COLO668 (cell line): ENCODE measurements around the gene SRR.
"Not testable (repeated sequence)": the region's sequence is repeated elsewhere in the genome, so short reads cannot be mapped to it uniquely, and the experiment has no call there.

Source experiments
- DNase-seq: peaks from one replicate; lab custom pipeline; 2025; ENCODE audit not compliant: unreplicated experiment; lab: John Stamatoyannopoulos, UW

The SRR gene

GRCh38 chr17:2289878-2290478, 13.8 kb upstream of the SRR start:
- no peak for DNase-seq

GRCh38 chr17:2292100-2292499, 11.7 kb upstream of the SRR start:
- DNase-seq: no peak

GRCh38 chr17:2295575-2295974, 8.2 kb upstream of the SRR start:
- no peak for DNase-seq

GRCh38 chr17:2297023-2297422, 6.7 kb upstream of the SRR start:
- DNase-seq: no peak

- no peak for DNase-seq
Observed at GRCh38 chr17:2299136-2299535, 4.6 kb upstream of the SRR start.

- no peak for DNase-seq
Observed at GRCh38 chr17:2299756-2300155, 4.0 kb upstream of the SRR start.

DNA sequence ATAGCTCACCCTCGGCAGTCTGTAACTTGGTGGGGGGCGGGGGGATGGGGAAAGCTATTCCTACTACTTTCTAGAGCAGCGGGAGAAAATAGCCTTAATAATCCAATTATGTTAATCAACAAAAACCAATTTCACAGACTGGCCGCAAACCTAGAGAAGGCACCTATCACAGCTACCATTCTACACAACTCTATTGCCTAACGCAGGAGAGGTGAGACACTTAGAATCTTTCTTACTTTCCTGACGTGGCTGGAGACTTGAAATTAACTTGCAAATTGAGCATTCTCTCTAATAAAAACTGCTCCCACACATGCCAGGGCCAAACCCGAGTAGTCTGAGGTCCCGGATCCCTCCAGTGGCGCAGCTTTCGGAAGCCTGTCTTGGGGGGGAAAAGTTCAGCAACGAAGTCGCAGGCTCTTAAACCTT, 959 bp upstream of the SRR start:
- DNase-seq: no peak

GRCh38 chr17:2304931-2305330, 1.2 kb downstream of the SRR start:
- no peak for DNase-seq

- no peak for DNase-seq
Observed at GRCh38 chr17:2309338-2310154, 5.8 kb downstream of the SRR start.

DNA sequence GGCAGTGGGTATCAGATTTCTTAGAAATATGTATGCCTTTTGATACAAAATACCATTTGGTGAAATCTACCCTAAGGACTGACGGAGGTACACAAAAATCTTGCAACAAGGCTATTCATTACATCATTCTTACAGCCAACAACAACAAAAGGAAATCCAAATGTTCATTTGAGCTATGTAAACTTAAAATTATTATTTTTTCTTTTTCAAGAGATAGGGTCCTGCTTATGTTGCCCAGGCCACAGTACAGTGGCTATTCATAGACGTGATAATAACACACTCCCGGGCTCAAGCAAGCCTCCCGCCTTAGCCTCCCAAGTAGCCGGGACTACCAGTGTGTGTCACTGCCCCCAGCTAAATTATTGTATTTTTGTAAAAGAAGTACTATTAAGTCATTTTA, 9.0 kb downstream of the SRR start:
- DNase-seq: no peak

GRCh38 chr17:2316916-2317205, 13.1 kb downstream of the SRR start:
- not testable (repeated sequence) for DNase-seq

DNA sequence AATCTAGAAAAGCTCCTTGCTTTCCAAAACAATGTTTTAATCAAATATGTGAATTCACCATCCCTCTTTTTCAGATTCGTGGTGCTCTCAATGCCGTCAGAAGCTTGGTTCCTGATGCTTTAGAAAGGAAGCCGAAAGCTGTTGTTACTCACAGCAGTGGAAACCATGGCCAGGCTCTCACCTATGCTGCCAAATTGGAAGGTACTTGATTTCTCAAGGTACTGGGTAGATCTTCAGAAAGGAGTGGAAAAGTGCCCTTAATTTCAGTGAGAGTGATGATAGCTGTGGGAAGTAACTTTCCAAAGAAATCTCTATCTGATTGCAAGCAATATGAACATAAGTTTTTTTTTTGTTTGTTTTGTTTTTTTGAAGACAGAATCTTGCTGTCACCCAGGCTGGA, 14.0 kb downstream of the SRR start:
- no peak for DNase-seq

DNA sequence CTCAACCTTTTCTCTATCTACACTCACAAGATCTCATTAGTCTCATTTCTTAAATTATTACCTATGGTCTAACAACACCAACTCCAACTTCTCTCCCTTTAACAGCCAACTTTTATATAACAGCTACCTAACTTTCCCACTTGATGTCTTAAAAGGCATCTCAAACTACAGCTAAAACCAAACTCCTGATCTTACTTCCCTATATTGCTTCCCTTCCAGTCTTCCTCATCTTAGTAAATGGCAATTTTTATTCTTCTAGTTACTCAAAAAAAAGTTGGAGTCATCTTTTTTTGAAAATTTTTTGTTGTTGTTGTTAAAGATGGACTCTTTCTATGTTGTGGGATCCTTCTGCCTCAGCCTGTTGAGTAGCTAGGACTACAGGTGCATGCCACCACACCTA, 15.3 kb downstream of the SRR start:
- no peak for DNase-seq

GRCh38 chr17:2321399-2321798, 17.6 kb downstream of the SRR start:
- DNase-seq: no peak

DNA sequence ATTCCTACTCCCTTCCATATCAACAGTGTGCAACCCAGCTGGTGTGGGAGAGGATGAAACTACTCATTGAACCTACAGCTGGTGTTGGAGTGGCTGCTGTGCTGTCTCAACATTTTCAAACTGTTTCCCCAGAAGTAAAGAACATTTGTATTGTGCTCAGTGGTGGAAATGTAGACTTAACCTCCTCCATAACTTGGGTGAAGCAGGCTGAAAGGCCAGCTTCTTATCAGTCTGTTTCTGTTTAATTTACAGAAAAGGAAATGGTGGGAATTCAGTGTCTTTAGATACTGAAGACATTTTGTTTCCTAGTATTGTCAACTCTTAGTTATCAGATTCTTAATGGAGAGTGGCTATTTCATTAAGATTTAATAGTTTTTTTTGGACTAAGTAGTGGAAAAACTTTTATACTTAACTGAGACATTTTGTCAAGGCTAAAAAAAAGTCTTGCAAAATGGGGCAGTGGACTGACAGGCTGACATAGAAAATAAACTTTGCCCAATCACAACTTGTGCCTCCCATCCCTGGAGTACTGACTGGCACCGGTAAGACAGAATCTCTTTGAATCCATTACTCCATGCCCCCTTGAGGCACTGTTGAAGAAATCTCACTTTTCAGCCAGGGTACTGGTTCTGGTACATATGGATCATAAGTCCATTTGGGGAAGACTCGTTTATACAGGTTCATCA, 20.0 kb downstream of the SRR start:
- DNase-seq: no peak

GRCh38 chr17:2331303-2331702, 27.6 kb downstream of the SRR start:
- no peak for DNase-seq

GRCh38 chr17:2335726-2336214, 32.0 kb downstream of the SRR start:
- DNase-seq: peak; percentile 11

GRCh38 chr17:2336215-2336851, 32.6 kb downstream of the SRR start, which contains the start of gene TSR1:
Gene TSR1 (minus strand): TSS chr17:2336457. CDS start chr17:2336427, 30 bp downstream.
- peak; percentile 90 for DNase-seq

- peak; percentile 59 for DNase-seq
Observed at GRCh38 chr17:2336852-2337543, 33.2 kb downstream of the SRR start, which contains the start of gene SGSM2. Gene SGSM2 (plus strand): TSS chr17:2337501. CDS start chr17:2337689, 188 bp downstream.

DNA sequence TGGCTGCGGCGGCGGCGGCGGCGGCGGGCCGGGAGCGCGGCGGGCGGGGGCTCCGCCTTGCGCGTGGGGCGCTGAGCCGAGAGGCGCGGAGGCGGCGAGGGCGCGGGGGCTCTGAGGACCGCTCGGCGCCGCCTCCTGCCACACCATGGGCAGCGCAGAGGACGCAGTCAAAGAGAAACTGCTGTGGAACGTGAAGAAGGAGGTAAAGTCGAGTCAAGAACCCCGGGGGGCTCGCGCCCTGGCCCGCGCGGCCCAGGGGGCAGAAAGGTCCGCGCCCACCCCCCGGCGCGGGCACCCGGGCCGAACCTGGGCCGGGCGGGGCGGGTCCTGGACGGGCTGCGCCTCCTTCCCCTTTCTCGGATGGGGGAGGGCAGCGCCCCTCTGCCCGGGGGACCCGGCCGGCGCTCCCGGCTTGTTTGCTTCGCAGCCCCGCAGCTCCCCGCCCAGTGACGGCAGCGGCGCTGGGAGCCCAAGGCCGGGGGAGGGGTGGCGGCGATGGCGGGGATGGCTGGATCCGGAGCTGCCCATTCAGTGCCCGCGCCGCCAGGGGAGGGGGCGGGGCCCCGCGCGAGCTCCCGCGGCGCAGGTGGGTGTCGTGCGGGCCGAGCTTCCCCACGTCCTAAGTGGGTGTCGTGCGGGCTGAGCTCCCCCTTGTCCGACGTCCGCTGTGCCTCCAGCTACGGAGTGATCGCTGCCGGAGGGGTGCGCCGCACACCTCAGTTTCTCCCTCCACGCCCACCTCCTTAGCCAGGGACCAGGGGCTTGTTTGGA, 34.0 kb downstream of the SRR start:
- peak; percentile 66 for DNase-seq
